Hepatocyte (in vitro differentiated cells): ENCODE measurements around the gene WDFY4. TPM values are rescaled to one million over a fixed set of nuclear protein-coding genes. Genes with fewer than 3 reads are reported as not detected.

ENCODE experiments used
- DNase-seq: peaks from one replicate; pipeline ENCODE4 v3.0.0-alpha.2; 2016; ENCODE audit warnings: low spot score
- H2AFZ ChIP-seq: fragments of 200-600 bp; sonication (generic); 2 replicates; pipeline ENCODE4 v1.6.0; 2016; ENCODE audit warnings: antibody characterized with exemption, mild to moderate bottlenecking
- H3K27ac ChIP-seq: fragments of 200-600 bp; sonication (generic); 2 replicates; pipeline ENCODE4 v1.5.1; 2016; ENCODE audit warnings: mild to moderate bottlenecking
- H3K27me3 ChIP-seq: fragments of 200-600 bp; sonication (generic); 2 replicates; pipeline ENCODE4 v1.6.1; 2016
- H3K36me3 ChIP-seq: fragments of 200-600 bp; sonication (generic); replicated peaks from 2 replicates; pipeline ENCODE4 v1.5.1; 2016; ENCODE audit warnings: low read depth; ENCODE audit not compliant: insufficient read depth
- H3K4me1 ChIP-seq: fragments of 200-600 bp; sonication (generic); 2 replicates; pipeline ENCODE4 v1.5.1; 2016; ENCODE audit warnings: mild to moderate bottlenecking, moderate library complexity; ENCODE audit not compliant: insufficient read depth
- H3K4me2 ChIP-seq: fragments of 200-600 bp; sonication (generic); 2 replicates; pipeline ENCODE4 v1.6.0; 2016
- H3K4me3 ChIP-seq: fragments of 200-600 bp; sonication (generic); 2 replicates; pipeline ENCODE4 v1.5.1; 2016; ENCODE audit warnings: mild to moderate bottlenecking
- H3K79me2 ChIP-seq: fragments of 200-600 bp; sonication (generic); 2 replicates; pipeline ENCODE4 v1.6.0; 2017; ENCODE audit warnings: mild to moderate bottlenecking
- H3K9me2 ChIP-seq: fragments of 200-600 bp; sonication (generic); replicated peaks from 2 replicates; pipeline ENCODE4 v1.6.0; 2017; ENCODE audit warnings: mild to moderate bottlenecking; ENCODE audit not compliant: insufficient read depth
- H3K9me3 ChIP-seq: fragments of 200-600 bp; sonication (generic); 2 replicates; pipeline ENCODE4 v1.5.1; 2016; ENCODE audit warnings: low read depth, mild to moderate bottlenecking
- H4K20me1 ChIP-seq: fragments of 200-600 bp; sonication (generic); 2 replicates; pipeline ENCODE4 v1.6.0; 2016; ENCODE audit warnings: mild to moderate bottlenecking; ENCODE audit not compliant: insufficient read depth, poor library complexity, severe bottlenecking
- EZH2 ChIP-seq: fragments of 200-600 bp; sonication (generic); IDR thresholded peaks from 2 replicates; pipeline ENCODE4 v1.6.1; 2016; ENCODE audit warnings: antibody characterized with exemption, mild to moderate bottlenecking, borderline replicate concordance
- EZH2phosphoT487 ChIP-seq: fragments of 200-600 bp; sonication (generic); IDR thresholded peaks from one replicate; pipeline ENCODE4 v1.6.1; 2018; ENCODE audit warnings: antibody characterized with exemption, mild to moderate bottlenecking, low read depth, moderate library complexity; ENCODE audit not compliant: unreplicated experiment, severe bottlenecking
- WGBS: methylation state at CpG from one replicate; pipeline ENCODE4 v1.1.6; 2016; ENCODE audit warnings: low lambda C conversion rate; ENCODE audit errors: missing lambda C conversion rate; 5-methylcytosine and 5-hydroxymethylcytosine counted together
- polyA plus RNA-seq: library from polyadenylated mRNA; unstranded; fragments of >200 nt; fragmentation: Nextera tagmentation; extraction: Ambion mirVana; gene quantifications from 2 replicates; pipeline ENCODE4 v1.2.1, GENCODE V29; 2016
- total RNA-seq: library from RNA; depleted of rRNA; stranded (reverse); fragments of >200 nt; gene quantifications from 2 replicates; pipeline ENCODE4 v1.2.3, GENCODE V29; 2014
- TF ChIP-seq, protein P1 (sequence below): fragments of 200-600 bp; sonication (generic); IDR thresholded peaks from 2 replicates; pipeline ENCODE4 v1.5.1; 2016; ENCODE audit warnings: antibody characterized with exemption, mild to moderate bottlenecking; ENCODE audit not compliant: poor library complexity

WDFY4 gene
- total and polyA plus RNA-seq, 2 experiments from 2014 or later, result 0.43 to 0.91 TPM

DNA sequence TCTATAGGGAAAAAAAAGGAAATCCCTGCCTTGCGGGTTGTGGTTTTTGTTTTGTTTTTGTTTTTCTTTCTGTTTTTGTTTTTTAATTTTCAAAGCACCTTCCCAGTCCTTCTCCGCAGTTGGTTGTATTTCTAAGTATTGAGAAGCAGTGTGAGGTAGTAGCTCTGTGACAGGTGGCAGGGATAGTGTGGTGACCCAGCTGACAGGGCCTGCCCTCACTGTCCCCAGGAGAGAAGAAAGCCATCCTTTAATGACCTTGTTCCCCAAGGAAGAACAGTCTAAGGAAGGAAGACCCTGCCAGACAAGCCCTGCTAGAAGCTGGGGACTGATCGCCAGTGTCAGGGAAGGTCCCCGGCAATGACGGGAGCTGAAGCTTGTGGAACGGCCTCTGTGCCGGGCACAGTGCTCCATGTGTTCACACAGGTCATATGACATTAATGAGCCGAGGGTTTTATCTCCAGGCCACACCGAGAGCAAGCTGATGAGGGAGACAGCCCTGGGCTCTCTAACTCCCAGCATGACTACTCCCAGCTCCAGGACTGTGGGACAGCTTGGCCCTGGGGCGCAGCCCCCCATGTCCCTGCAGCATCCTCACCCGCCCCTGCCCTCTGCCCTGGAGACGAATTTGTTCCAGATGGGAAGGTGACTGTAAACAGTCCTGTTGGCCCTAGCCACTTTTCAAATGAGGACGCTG lies 324.0 kb downstream of the WDFY4 start:
- Histone ChIP-seq H3K4me3 (no peak overlapping the region), H3K27me3 (no peaks in the 10 kb centered on the region), H3K9me2 (no peaks in the 10 kb centered on the region), H3K4me1 (peaks cover 21% of the 10 kb centered on the region), H3K27ac (peak overlapping the region; percentile 55), H3K36me3 (no peaks in the 10 kb centered on the region), H3K4me2 (peak overlapping the region; percentile 33), H3K79me2 (no peaks in the 10 kb centered on the region), H4K20me1 (no peaks in the 10 kb centered on the region), H2AFZ (no peak overlapping the region), H3K9me3 (no peaks in the 10 kb centered on the region)
- 67% methylated on average over 13 of the region's 13 CpGs for WGBS
- DNase-seq, result no peak
- TF ChIP-seq EZH2phosphoT487 (no peak), EZH2 (no peak)
- TF ChIP-seq, protein P1, sequence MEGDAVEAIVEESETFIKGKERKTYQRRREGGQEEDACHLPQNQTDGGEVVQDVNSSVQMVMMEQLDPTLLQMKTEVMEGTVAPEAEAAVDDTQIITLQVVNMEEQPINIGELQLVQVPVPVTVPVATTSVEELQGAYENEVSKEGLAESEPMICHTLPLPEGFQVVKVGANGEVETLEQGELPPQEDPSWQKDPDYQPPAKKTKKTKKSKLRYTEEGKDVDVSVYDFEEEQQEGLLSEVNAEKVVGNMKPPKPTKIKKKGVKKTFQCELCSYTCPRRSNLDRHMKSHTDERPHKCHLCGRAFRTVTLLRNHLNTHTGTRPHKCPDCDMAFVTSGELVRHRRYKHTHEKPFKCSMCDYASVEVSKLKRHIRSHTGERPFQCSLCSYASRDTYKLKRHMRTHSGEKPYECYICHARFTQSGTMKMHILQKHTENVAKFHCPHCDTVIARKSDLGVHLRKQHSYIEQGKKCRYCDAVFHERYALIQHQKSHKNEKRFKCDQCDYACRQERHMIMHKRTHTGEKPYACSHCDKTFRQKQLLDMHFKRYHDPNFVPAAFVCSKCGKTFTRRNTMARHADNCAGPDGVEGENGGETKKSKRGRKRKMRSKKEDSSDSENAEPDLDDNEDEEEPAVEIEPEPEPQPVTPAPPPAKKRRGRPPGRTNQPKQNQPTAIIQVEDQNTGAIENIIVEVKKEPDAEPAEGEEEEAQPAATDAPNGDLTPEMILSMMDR, result no peak

DNA sequence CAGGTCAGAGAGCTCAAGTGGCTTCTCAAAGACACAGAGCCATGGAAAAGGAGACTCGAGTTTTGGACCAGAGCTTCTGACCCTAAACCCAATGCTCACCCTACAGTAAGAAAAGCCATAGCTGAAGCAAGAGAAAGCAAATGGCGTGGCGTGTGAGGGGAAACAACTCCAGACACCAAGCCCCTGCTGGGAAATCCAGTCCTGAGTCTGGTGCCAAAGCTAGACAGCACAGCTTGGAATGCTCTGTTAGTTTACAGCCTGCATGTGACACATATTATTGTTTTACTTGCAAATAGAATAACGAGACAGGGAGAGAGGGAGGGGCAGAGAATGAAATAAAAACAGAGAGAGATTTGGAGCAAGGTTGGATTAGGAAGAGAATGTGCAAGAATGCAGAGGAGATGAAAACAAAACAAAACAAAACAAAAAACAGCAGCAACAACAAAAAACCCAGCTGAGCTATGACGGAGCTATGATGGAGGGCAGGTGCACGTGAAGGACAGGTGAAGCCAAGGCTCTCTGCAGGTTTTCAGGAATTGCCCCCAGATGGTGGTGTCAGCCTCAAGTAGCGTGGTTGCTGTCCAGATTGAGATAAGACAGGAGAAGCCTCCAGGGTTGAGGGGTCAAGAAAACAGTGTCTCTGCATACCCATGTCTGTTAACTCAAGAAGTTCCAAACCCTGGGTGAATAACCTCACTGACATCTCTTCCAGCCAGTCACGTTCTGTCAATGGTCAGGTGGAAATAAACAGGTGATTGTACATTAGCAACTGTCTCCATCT lies 324.7 kb downstream of the WDFY4 start:
- peak; percentile 31 for DNase-seq
- 48% methylated on average over 8 of the region's 8 CpGs for WGBS

DNA sequence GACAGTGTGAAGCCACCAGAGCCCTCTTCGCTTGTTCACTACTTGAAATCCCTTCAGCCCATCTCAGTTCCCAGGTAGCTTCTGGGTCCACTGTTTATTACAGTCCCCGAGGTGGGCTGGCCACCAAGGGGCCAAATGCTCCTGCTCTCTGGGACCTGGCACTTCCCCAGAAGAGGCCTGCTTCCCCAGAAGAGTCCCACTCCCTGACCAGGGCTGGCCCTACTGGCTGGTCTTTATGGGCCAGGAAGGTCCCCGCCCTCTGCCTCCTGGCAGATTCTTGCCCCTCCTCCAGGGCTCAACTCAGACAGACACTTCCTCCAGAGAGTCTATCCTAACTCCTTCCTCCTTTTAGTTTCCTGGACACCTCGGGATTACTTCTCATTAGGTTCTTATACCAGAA lies 325.6 kb downstream of the WDFY4 start:
- no peak for TF ChIP-seq EZH2
- no peak for TF ChIP-seq EZH2phosphoT487
- TF ChIP-seq, protein P1, result no peak
- no peak overlapping the region for H3K27ac ChIP-seq
- 68% methylated on average over 4 of the region's 4 CpGs for WGBS
- no peaks in the 10 kb centered on the region for H4K20me1 ChIP-seq
- H3K27me3 ChIP-seq, result no peaks in the 10 kb centered on the region
- H3K4me2 ChIP-seq, result no peak overlapping the region
- DNase-seq, result no peak
- no peaks in the 10 kb centered on the region for H3K9me2 ChIP-seq
- H3K36me3 ChIP-seq, result no peaks in the 10 kb centered on the region
- H3K4me1 ChIP-seq, result peaks cover 27% of the 10 kb centered on the region
- H3K9me3 ChIP-seq, result no peaks in the 10 kb centered on the region
- H3K79me2 ChIP-seq, result no peaks in the 10 kb centered on the region
- no peak overlapping the region for H2AFZ ChIP-seq
- no peak overlapping the region for H3K4me3 ChIP-seq

More for the DNA sequence above, 324.7 kb downstream of the WDFY4 start:
- H3K4me2 ChIP-seq, result no peak overlapping the region
- peak overlapping the region; percentile 55 for H3K27ac ChIP-seq
- H3K36me3 ChIP-seq, result no peaks in the 10 kb centered on the region
- no peaks in the 10 kb centered on the region for H3K9me3 ChIP-seq
- H3K4me3 ChIP-seq, result no peak overlapping the region
- no peaks in the 10 kb centered on the region for H3K79me2 ChIP-seq
- H3K4me1 ChIP-seq, result peaks cover 27% of the 10 kb centered on the region
- H3K9me2 ChIP-seq, result no peaks in the 10 kb centered on the region
- no peaks in the 10 kb centered on the region for H4K20me1 ChIP-seq
- no peaks in the 10 kb centered on the region for H3K27me3 ChIP-seq
- H2AFZ ChIP-seq, result no peak overlapping the region
- TF ChIP-seq, protein P1, result no peak
- TF ChIP-seq EZH2phosphoT487 (no peak), EZH2 (no peak)
